HFFc6 (cell line): ENCODE measurements around the gene GPBP1. TPM values are rescaled to one million over a fixed set of nuclear protein-coding genes. Genes with fewer than 3 reads are reported as not detected.

Experiments
- DNase-seq: peaks from one replicate; pipeline ENCODE4 v3.0.0-alpha.2; 2018
- H3K27ac Mint-ChIP-seq: 2 replicates; pipeline ENCODE4 v1.8.0; 2020; ENCODE audit warnings: mild to moderate bottlenecking, mixed read lengths
- H3K27me3 Mint-ChIP-seq: 2 replicates; pipeline ENCODE4 v1.8.0; 2021; ENCODE audit warnings: mild to moderate bottlenecking, moderate library complexity, mixed read lengths; ENCODE audit not compliant: insufficient read depth
- H3K36me3 Mint-ChIP-seq: 2 replicates; pipeline ENCODE4 v1.8.0; 2021; ENCODE audit warnings: low read depth, mixed read lengths
- H3K4me1 Mint-ChIP-seq: 2 replicates; pipeline ENCODE4 v1.8.0; 2020; ENCODE audit warnings: low read depth, mixed read lengths
- H3K4me3 Mint-ChIP-seq: 2 replicates; pipeline ENCODE4 v1.8.0; 2020; ENCODE audit warnings: mild to moderate bottlenecking, moderate library complexity, mixed read lengths
- H3K9me3 Mint-ChIP-seq: 2 replicates; pipeline ENCODE4 v1.8.0; 2020; ENCODE audit warnings: mild to moderate bottlenecking, mixed read lengths
- CTCF ChIP-seq: fragments of 200-600 bp; sonication (generic); IDR thresholded peaks from 2 replicates; pipeline ENCODE4 v1.5.0; 2021; ENCODE audit warnings: antibody characterized with exemption, mild to moderate bottlenecking
- total RNA-seq, 6 experiments: library from RNA; stranded (reverse); fragmentation: NEBNext Ultra II Directional; extraction: Animal tissue kit (Norgen Biotek cat#: 25700); gene quantifications; 2 replicates in 1 of 6; 3 replicates in 5 of 6; pipeline ENCODE4 v1.2.3, GENCODE V29; 2021

GPBP1 gene
- total RNA-seq, 6 experiments from 2014 or later, result 33.6 to 40.1 (median 36.5) TPM

DNA sequence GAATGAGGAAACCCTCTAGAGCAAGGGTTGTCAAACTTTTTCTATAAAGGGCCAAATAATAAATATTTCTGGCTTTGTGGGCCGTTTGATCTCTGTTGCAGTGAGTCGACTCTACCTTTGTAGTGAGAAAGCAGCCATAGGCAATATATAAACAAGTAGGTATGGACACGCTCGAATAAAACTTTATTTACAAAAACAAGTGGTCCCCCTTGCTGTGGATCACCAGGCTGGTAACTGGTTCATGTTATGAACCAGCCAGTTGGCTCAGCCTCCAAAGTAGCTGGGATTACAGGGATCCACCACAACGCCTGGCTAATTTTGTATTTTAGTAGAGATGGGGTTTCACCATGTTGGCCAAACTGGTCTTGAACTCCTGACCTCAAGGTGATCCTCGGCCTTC, 118.5 kb downstream of the GPBP1 start:
- Mint-ChIP-seq H3K4me1 (no peaks in the 10 kb centered on the region), H3K36me3 (no peaks in the 10 kb centered on the region), H3K9me3 (no peaks in the 10 kb centered on the region), H3K4me3 (no peak overlapping the region), H3K27me3 (peaks cover 6% of the 10 kb centered on the region), H3K27ac (no peak overlapping the region)
- no peak for TF ChIP-seq CTCF
- no peak for DNase-seq

- Mint-ChIP-seq H3K36me3 (no peaks in the 10 kb centered on the region), H3K9me3 (no peaks in the 10 kb centered on the region), H3K27me3 (peaks cover 4% of the 10 kb centered on the region), H3K4me1 (peaks cover 31% of the 10 kb centered on the region), H3K4me3 (peak overlapping the region; percentile 85), H3K27ac (no peak overlapping the region)
- peak; percentile 87 for TF ChIP-seq CTCF
- DNase-seq, result peak; percentile 70
Observed at GRCh38 chr5:57298295-57298984, 124.6 kb downstream of the GPBP1 start.

DNA sequence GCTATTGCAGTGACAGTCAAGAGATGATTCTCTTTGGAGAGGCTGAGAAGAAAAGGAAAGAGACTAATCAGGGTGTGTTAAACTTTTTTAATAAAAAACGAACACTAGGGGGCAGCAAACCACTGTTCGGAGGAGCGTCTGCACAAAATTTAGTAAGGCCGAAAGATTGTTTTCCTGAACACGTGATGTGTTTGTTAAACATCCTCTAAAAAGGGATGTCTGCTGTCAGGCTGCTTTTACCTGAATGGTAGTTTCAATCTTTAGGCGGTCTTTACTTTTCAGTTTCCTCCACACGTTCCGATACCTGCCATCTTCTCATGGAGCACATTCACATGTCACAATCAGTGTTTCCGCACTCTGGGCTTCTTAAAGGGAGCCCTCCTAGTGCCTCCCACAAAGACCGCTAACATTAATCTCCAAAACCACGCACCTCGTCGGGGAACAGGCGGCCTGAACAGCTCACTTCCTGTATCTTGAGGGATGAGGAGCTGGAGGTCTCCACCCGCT, 125.2 kb downstream of the GPBP1 start:
- H3K4me1 Mint-ChIP-seq, result peaks cover 31% of the 10 kb centered on the region

GRCh38 chr5:57299986-57300385, 126.1 kb downstream of the GPBP1 start:
- Mint-ChIP-seq H3K4me3 (no peak overlapping the region), H3K36me3 (no peaks in the 10 kb centered on the region), H3K4me1 (peaks cover 31% of the 10 kb centered on the region), H3K9me3 (no peaks in the 10 kb centered on the region), H3K27ac (no peak overlapping the region), H3K27me3 (peaks cover 3% of the 10 kb centered on the region)
- no peak for TF ChIP-seq CTCF
- DNase-seq, result no peak

More for the DNA sequence above, 125.2 kb downstream of the GPBP1 start:
- H3K9me3 Mint-ChIP-seq, result no peaks in the 10 kb centered on the region
- TF ChIP-seq CTCF, result peak; percentile 88
- H3K27ac Mint-ChIP-seq, result peak overlapping the region; percentile 35; the same call in 1 of the 2 replicates
- H3K4me3 Mint-ChIP-seq, result peak overlapping the region; percentile 85
- H3K27me3 Mint-ChIP-seq, result peaks cover 4% of the 10 kb centered on the region
- H3K36me3 Mint-ChIP-seq, result no peaks in the 10 kb centered on the region
- DNase-seq, result peak; percentile 79

- peaks cover 8% of the 10 kb centered on the region for H3K9me3 Mint-ChIP-seq
- peak; percentile 5 for DNase-seq
- peaks cover 6% of the 10 kb centered on the region for H3K36me3 Mint-ChIP-seq
- TF ChIP-seq CTCF, result peak; percentile 24; the same call in 1 of the 2 replicates
- peaks cover 12% of the 10 kb centered on the region for H3K27me3 Mint-ChIP-seq
- H3K27ac Mint-ChIP-seq, result no peak overlapping the region
- peaks cover 31% of the 10 kb centered on the region for H3K4me1 Mint-ChIP-seq
- H3K4me3 Mint-ChIP-seq, result no peak overlapping the region
Observed at GRCh38 chr5:57302164-57302563, 128.3 kb downstream of the GPBP1 start.
